Brain pericyte (primary cell): ENCODE measurements around the gene PGA4.

ENCODE experiments used
- DNase-seq: peaks from one replicate; pipeline ENCODE4 v3.0.0-alpha.2; 2012; ENCODE audit warnings: low read depth, low spot score

The PGA4 gene

GRCh38 chr11:61279934-61280659 lies 58.0 kb downstream of the PGA4 start:
- DNase-seq = no peak

DNA sequence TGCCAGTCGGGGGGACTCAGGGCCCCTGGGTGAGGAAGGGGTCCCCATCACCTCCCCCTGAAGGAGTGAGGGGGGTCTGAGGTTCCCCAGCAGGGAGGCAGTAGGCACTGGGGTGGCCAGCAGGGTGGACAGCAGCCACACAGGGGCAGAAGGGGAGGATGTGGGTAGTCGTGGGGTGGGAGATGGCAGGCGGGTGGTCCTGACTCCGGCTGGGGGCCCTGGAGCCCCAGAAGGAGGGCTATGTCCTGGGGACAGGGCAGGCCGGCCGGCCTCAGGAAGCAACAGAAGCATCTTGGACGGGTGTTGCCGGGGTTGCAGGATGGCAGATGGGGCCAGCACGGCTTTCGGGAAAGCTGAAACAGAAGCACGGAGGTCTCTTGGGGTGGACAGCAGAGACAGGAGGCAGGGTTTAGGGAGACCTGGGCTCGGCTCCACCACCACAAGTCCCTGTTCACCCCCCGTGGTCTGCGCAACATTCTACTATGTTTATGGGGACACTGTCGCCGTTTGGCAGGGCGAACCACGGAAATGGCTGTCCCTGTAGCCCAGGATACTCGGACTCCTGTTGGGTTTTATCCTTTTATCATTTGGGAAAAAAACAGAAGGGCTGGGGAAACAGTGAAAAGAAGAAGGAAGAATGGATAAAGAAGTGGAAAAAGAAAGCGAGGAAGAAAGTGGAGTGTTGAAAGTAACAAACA lies 58.9 kb downstream of the PGA4 start:
- DNase-seq = no peak
